Bronchial epithelial cell (primary cell): Measurements from ENCODE around the gene SSTR5. TPM values are rescaled to one million over a fixed set of nuclear protein-coding genes. Genes with fewer than 3 reads are reported as not detected.

Experiments
- DNase-seq: peaks from one replicate; pipeline ENCODE4 v3.0.0-alpha.2; 2010; ENCODE audit warnings: low read depth
- FAIRE-seq: peaks from 2 replicates; lab custom pipeline; 2011; peaks lifted over from hg19 to GRCh38; lab: Jason Lieb, UNC
- H3K27me3 ChIP-seq: 2 replicates; pipeline ENCODE4 v1.5.1; 2011; ENCODE audit warnings: low read length; ENCODE audit not compliant: control insufficient read depth, insufficient read depth
- H3K36me3 ChIP-seq: 2 replicates; pipeline ENCODE4 v1.5.1; 2011; ENCODE audit warnings: low read length; ENCODE audit not compliant: control insufficient read depth, insufficient read depth
- H3K4me3 ChIP-seq: 2 replicates; pipeline ENCODE4 v1.5.1; 2011; ENCODE audit warnings: mild to moderate bottlenecking, low read depth, low read length, control low read depth
- CTCF ChIP-seq: IDR thresholded peaks from 2 replicates; pipeline ENCODE4 v1.5.1; 2011; ENCODE audit warnings: mild to moderate bottlenecking, moderate library complexity, low read length, control low read depth, inconsistent platforms; ENCODE audit not compliant: insufficient read depth, severe bottlenecking
- total RNA-seq: library from RNA; depleted of rRNA; stranded (reverse); fragments of >200 nt; gene quantifications from 2 replicates; pipeline ENCODE4 v1.2.1, GENCODE V29; 2014

The SSTR5 gene
- total RNA-seq, 1 donor from 2014 or later, result not detected

- no peak for DNase-seq
- Histone ChIP-seq H3K27me3 (no peaks in the 10 kb centered on the region), H3K36me3 (no peaks in the 10 kb centered on the region), H3K4me3 (no peak overlapping the region)
- no peak for TF ChIP-seq CTCF
- FAIRE-seq, result no peak
Measured at GRCh38 chr16:1119766-1120576, 47.4 kb downstream of the SSTR5 start.

GRCh38 chr16:1120577-1120941, 48.0 kb downstream of the SSTR5 start:
- DNase-seq (no peak), FAIRE-seq (no peak)
- Histone ChIP-seq H3K27me3 (no peaks in the 10 kb centered on the region), H3K4me3 (no peak overlapping the region), H3K36me3 (no peaks in the 10 kb centered on the region)
- no peak for TF ChIP-seq CTCF

- TF ChIP-seq CTCF, result no peak
- H3K4me3 ChIP-seq, result no peak overlapping the region
- DNase-seq (no peak), FAIRE-seq (no peak)
- H3K36me3 ChIP-seq, result no peaks in the 10 kb centered on the region
- H3K27me3 ChIP-seq, result no peaks in the 10 kb centered on the region
Measured at GRCh38 chr16:1121009-1121408, 48.5 kb downstream of the SSTR5 start.

- TF ChIP-seq CTCF, result no peak
- no peak for DNase-seq
- no peak overlapping the region for H3K4me3 ChIP-seq
- FAIRE-seq, result no peak
- H3K36me3 ChIP-seq, result no peaks in the 10 kb centered on the region
- no peaks in the 10 kb centered on the region for H3K27me3 ChIP-seq
Measured at GRCh38 chr16:1121601-1122397, 49.3 kb downstream of the SSTR5 start.

- TF ChIP-seq CTCF, result no peak
- H3K27me3 ChIP-seq, result no peaks in the 10 kb centered on the region
- H3K36me3 ChIP-seq, result no peaks in the 10 kb centered on the region
- FAIRE-seq, result no peak
- no peak overlapping the region for H3K4me3 ChIP-seq
- no peak for DNase-seq
Measured at GRCh38 chr16:1122398-1122765, 49.8 kb downstream of the SSTR5 start.
